ENCODE data around the gene PAPSS2.

Gene PAPSS2

DNA sequence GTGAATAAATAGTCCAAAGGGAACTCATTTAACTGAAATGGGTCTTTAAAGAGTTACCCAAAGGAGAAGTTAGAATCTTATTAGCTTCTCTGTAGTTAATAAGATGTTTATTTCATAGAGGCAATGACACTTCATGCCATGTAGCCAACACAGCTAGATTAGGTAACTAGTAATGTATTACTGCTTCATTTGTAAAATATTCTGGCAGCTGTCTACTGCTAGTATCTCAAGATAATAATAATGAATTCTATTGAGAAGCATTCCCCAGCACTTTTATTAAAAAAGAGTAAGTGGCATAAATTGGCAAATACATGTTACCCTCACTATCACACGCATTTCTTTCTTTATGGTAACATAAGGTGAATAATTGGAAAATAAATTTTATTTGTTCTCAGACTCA is 10.1 kb downstream of the PAPSS2 start:
- no peak for DNase-seq (ENCODE audit: extremely low read depth in 1 of 2, low read depth in 1 of 2)

DNA sequence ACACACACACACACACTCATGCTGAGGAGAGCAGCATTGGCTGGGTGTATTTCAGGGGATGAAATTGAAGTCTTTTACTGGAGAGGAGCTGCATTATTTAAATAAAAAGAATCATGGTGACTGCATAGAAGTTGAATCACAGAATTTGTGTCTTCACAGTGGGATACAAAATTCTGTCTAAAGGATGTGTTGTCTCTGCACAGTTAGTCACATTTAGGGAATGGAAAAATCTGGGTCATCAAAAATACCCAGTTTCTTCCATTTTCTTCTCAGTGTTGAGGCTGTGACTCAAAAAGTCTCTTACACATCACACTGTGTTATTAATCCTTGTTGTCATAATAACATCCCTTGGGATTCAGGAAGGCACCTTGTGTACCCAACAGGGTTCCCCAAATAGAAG is 10.9 kb downstream of the PAPSS2 start:
- no peak for DNase-seq (ENCODE audit: extremely low read depth in 1 of 2, low read depth in 1 of 2)

DNA sequence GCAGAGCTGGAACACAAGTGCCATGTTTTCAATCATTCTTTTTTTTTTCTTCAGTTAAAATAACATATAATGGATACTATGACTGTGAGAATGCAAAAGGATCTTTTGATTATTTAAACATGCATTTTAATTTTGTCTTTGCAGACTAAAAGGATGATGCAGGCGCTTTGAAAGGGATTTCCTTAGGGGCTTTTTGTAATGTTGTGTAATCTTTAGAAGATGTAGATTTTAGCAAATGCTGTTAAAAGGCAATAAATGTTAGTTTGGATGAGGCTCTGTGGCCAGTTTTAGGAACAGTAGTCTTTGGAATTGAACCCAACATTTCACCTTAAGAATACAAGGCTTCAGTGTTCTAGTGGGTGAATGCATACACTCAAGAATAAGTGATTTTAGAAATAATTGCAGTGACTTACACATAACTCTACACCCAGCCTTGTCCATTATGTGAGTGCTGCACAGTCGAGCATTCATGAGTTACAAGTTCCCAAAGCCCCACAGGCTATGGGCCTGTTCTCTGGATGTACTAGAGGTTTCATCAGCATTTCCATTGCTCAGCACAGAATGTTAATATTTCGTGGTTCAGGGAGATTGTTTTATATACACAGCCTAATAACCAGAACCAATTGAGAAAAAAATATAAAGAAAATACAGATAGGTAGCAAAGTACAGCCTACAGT is 11.6 kb downstream of the PAPSS2 start:
- no peak for DNase-seq (ENCODE audit: extremely low read depth in 1 of 2, low read depth in 1 of 2)

DNA sequence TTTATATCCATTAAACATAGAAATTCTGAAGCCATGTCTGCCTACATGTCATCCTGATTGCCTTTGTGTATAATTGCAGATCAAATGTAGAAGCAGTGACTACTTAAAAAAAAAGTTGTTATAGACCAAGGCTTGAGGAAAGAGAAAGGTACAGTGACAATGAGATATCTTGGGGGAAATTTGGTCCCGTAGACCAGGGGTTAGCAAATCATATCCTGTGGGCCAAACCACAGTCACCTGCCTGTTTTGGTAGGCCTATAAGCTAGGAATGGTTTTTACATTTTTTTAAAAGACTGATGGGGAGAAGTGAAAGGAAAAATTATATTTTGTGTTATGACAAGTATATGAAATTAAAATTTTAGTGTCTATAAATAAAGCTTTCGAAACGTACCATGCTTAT is 12.9 kb downstream of the PAPSS2 start:
- DNase-seq (ENCODE audit: extremely low read depth in 1 of 2, low read depth in 1 of 2), result no peak

- no peak for DNase-seq (ENCODE audit: extremely low read depth in 1 of 2, low read depth in 1 of 2)
Measured at GRCh38 chr10:87674943-87675342, 15.3 kb downstream of the PAPSS2 start.

GRCh38 chr10:87675396-87676376 is 16.0 kb downstream of the PAPSS2 start:
- DNase-seq (ENCODE audit: extremely low read depth in 1 of 2, low read depth in 1 of 2), result no peak

DNA sequence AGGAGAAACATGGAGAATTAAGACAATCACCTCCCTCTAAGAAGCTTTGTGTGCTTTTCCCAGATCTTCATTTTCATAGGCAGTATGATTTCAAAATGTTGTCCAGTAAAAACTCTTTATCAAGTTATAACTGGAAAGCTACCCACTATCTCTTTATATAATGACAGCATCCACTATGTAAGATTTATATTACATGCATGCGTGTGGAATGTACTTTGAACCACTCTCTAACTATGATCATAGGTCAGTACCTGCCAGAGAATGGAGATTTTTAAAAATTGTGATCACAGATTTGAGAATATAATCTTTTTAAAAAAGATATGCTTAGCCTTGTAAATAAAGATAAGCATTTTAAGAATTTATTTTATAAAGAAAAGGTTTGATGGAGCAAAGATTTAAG is 17.9 kb downstream of the PAPSS2 start:
- DNase-seq (ENCODE audit: extremely low read depth in 1 of 2, low read depth in 1 of 2), result no peak

DNA sequence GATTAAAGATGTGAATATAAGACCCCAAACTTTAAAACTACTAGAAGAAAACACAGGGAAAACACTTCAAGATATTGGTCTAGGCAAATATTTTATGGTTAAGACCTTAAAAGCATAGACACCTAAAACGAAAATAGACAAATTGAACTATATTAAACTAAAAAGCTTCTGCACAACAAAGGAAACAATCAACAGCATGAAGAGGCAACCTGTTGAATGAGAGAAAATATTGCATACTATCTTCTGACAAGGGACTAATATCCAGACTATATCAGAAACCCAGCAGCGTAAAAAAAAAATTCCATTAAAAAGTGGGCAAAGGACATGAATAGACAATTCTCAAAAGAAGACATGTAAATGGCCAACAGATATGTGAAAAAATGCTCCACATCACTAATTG is 18.6 kb downstream of the PAPSS2 start:
- no peak for DNase-seq (ENCODE audit: extremely low read depth in 1 of 2, low read depth in 1 of 2)

- no peak for DNase-seq (ENCODE audit: extremely low read depth in 1 of 2, low read depth in 1 of 2)
Measured at GRCh38 chr10:87683356-87683755, 23.7 kb downstream of the PAPSS2 start.

GRCh38 chr10:87684001-87684638 is 24.4 kb downstream of the PAPSS2 start:
- DNase-seq (ENCODE audit: extremely low read depth in 1 of 2, low read depth in 1 of 2), result no peak

GRCh38 chr10:87685832-87686574 is 26.3 kb downstream of the PAPSS2 start:
- no peak for DNase-seq (ENCODE audit: extremely low read depth in 1 of 2, low read depth in 1 of 2)

DNA sequence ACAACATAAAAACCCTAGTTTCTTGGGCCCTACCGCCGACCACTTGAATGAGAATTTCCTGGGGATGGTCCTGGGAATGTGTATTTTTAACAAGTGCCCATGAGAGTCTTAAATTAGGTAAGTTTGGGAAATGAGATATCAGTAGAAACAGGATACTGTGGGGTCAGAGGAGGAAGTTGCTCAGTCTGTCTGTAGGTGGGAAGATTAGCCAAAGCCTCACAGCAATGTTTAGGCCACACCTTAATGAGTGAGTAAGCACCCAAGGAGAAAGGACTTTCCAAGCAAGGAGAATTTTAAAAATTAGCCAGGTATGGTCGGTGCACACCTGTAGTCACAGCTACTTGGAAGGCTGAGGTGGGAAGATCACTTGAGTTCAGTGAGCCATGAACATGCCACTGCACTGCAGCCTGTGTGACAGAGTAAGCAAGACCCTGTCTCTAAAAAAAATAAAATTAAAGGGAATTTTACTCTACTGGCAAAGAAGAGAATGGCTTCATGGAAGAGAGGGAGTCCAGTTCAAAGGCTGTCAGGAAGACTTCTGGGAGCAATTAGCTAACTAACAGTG is 31.9 kb downstream of the PAPSS2 start:
- no peak for DNase-seq (ENCODE audit: extremely low read depth in 1 of 2, low read depth in 1 of 2)

- DNase-seq (ENCODE audit: extremely low read depth in 1 of 2, low read depth in 1 of 2), result no peak
Measured at GRCh38 chr10:87692956-87693484, 33.3 kb downstream of the PAPSS2 start.

DNA sequence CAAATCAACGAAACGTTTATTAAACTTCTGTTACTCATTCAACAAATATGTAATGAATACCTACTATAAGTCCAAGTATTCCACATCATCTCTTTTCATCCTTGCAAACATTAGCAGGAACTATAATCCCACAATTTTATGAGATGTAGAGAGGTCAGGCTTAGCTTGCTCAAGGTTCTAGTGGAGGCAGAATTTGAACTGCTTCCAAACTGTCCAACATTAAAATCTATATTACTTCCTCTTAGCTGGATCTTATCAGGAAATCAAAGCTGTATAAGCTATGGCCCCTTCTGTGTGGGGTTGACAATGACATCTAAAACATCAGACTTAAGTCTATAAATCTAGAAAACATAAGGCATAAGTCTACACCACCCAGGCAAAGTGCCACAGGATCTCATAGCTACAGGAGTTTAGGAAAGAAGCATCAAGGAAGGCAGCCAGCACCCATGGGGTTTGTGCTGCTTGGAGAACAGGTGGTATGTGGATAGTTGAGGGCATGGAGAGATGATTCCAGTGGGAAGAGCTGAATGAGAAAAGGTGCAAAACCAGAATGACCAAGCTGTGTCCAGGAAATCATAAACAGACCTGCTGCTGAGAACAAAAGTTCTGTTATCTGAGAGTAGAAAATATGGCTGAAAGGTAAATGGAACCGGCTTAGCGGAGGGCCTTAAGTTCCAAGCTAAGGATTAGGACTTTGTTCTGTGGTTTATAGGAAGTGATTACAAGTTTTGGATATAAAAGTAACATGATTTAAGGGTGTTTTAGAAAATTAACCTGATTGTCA is 34.5 kb downstream of the PAPSS2 start:
- no peak for DNase-seq (ENCODE audit: extremely low read depth in 1 of 2, low read depth in 1 of 2)

GRCh38 chr10:87695074-87695473 is 35.4 kb downstream of the PAPSS2 start:
- no peak for DNase-seq (ENCODE audit: extremely low read depth in 1 of 2, low read depth in 1 of 2)

- DNase-seq (ENCODE audit: extremely low read depth in 1 of 2, low read depth in 1 of 2), result no peak
Measured at GRCh38 chr10:87696922-87697745, 37.5 kb downstream of the PAPSS2 start.

DNA sequence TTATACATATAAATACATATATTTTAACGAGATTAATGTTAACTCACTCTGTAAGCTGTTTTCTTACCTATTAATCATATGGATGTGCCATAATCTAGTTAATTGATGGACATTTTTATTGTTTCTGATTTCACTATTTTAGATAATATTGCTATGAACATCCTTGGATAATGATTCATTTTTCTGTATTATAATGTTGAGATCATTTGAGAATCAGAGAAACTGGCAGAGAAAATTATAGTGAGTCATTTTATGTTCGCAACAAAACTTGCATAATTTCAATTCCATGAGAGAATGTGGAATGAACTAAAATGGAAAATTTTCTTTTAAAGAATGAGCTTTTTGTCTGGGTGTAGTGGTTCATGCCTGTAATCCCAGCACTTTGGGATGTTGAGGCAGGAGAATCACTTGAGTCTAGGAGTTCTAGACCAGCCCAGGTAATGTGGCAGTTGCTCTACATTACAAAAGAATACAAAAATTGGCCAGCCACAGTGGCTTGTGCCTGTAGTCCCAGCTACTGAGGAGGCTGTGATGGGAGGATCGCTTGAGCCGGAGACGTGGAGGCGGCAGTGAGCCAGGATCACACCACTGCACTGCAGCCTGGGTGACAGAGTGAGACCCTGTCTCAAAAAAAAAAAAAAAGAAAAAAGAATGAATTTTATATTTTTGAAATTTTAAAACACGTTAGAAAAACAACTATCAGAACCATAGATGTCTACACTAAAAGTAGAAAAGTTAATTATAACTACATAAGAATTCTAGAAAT is 40.5 kb downstream of the PAPSS2 start:
- DNase-seq (ENCODE audit: extremely low read depth in 1 of 2, low read depth in 1 of 2), result no peak

All from activated CD8-positive, alpha-beta memory T cell treated with anti-CD3 and anti-CD28 coated beads for 1 hour (primary cell).